Esophagus squamous epithelium (tissue), 4 donors: Measurements from ENCODE around the gene RARB.

ENCODE experiments used
- CTCF ChIP-seq, 6 experiments: fragments of 450-650 bp in 4 of 6; fragments of 200-600 bp in 2 of 6; sonication (generic) in 2 of 6; IDR thresholded peaks; one replicate each; pipeline ENCODE4 v1.5.1; 2016 to 2019; ENCODE audit warnings: antibody characterized with exemption in 6 of 6, mild to moderate bottlenecking in 4 of 6, moderate library complexity in 4 of 6
- POLR2A ChIP-seq, 4 donors: fragments of 450-650 bp; IDR thresholded peaks; one replicate each; pipeline ENCODE4 v1.6.1; 2017; ENCODE audit warnings: antibody characterized with exemption in 4 of 4, mild to moderate bottlenecking in 4 of 4, moderate library complexity in 3 of 4

- TF ChIP-seq POLR2A (IDR thresholded peaks at IDR 0.05), result no peak
- TF ChIP-seq CTCF (IDR thresholded peaks at IDR 0.05), result no peak
Measured at GRCh38 chr3:25547103-25547502, 119.0 kb downstream of the RARB start.
